ENCODE data around the gene MANF. TPM values are rescaled to one million over a fixed set of nuclear protein-coding genes. Genes with fewer than 3 reads are reported as not detected.

MANF gene
- total RNA-seq, 2 donors from 2014 or later: 42.6 to 48.5 TPM

DNA sequence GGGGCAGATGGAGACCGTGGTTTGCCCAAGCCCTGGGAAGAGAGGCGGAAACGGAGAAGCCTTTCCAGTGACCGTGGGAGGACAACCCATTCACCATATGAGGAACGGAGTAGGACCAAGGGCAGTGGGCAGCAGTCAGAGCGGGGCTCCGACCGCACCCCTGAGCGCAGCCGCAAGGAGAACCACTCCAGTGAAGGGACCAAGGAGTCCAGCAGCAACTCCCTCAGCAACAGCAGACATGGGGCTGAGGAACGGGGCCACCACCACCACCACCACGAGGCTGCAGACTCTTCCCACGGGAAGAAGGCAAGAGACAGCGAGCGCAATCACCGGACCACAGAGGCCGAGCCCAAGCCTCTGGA, 8.0 kb downstream of the MANF start:
- no peak overlapping the region for H3K27ac ChIP-seq
- H3K36me3 ChIP-seq: peaks cover 31% of the 10 kb centered on the region
- H3K9me3 ChIP-seq: no peaks in the 10 kb centered on the region
- no peak for DNase-seq (ENCODE audit: low spot score)
- no peak overlapping the region for H3K4me3 ChIP-seq
- H3K27me3 ChIP-seq (replicated peaks; ENCODE audit: insufficient read depth): no peaks in the 10 kb centered on the region
- TF ChIP-seq, protein P1, sequence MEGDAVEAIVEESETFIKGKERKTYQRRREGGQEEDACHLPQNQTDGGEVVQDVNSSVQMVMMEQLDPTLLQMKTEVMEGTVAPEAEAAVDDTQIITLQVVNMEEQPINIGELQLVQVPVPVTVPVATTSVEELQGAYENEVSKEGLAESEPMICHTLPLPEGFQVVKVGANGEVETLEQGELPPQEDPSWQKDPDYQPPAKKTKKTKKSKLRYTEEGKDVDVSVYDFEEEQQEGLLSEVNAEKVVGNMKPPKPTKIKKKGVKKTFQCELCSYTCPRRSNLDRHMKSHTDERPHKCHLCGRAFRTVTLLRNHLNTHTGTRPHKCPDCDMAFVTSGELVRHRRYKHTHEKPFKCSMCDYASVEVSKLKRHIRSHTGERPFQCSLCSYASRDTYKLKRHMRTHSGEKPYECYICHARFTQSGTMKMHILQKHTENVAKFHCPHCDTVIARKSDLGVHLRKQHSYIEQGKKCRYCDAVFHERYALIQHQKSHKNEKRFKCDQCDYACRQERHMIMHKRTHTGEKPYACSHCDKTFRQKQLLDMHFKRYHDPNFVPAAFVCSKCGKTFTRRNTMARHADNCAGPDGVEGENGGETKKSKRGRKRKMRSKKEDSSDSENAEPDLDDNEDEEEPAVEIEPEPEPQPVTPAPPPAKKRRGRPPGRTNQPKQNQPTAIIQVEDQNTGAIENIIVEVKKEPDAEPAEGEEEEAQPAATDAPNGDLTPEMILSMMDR (IDR thresholded peaks at IDR 0.05): no peak
- peaks cover 30 to 61% of the 10 kb centered on the region in 2 donors for H3K4me1 ChIP-seq (ENCODE audit: control insufficient read depth in 1 of 2, low read depth in 2 of 2)
- no peak for ATAC-seq (ENCODE audit: insufficient number of reproducible peaks, low FRiP score, low read depth)

DNA sequence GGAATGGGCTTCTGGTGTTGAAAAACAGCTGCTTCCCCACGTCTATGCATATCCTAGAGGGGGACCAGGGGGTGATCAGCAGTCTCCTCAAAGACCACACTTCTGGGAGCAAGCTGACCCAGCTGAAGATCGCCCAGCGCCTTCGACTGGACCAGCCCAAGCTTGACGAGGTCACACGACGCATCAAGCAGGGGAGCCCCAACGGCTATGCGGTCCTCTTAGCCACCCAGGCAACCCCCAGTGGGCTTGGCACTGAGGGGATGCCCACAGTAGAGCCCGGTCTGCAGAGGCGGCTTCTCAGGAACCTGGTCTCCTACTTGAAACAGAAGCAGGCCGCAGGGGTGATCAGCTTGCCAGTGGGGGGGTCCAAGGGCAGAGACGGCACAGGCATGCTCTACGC, 8.5 kb downstream of the MANF start:
- Histone ChIP-seq H3K4me3 (no peak overlapping the region), H3K9me3 (no peaks in the 10 kb centered on the region), H3K4me1 (ENCODE audit: control insufficient read depth in 1 of 2, low read depth in 2 of 2) (peaks cover 30 to 57% of the 10 kb centered on the region in 2 donors), H3K27ac (no peak overlapping the region), H3K27me3 (replicated peaks; ENCODE audit: insufficient read depth) (no peaks in the 10 kb centered on the region), H3K36me3 (peaks cover 33% of the 10 kb centered on the region)
- DNase-seq (ENCODE audit: low spot score): no peak
- ATAC-seq (ENCODE audit: insufficient number of reproducible peaks, low FRiP score, low read depth): no peak
- TF ChIP-seq, protein P1 (IDR thresholded peaks at IDR 0.05): no peak

DNA sequence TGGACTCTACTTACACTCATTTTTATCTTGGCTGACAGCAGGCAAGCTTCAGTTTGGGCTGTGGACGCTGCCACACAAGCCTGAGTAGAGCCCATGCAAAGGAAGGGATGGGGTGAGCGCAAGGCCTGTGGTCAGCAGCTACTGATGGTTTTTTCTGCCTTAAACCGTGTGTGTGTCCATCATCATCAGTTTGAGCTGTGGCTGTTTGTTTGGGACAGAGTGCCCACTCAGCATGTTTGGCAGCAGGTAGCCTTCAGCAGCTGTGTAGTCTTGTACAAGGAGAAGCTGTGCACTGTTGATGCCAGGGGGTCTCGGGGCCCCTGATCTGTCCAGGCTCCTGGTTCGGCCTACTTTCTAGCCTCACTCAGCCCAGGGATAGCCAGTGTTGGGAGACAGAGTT, 9.4 kb downstream of the MANF start:
- Histone ChIP-seq H3K4me1 (ENCODE audit: control insufficient read depth in 1 of 2, low read depth in 2 of 2) (peaks cover 30 to 57% of the 10 kb centered on the region in 2 donors), H3K9me3 (no peaks in the 10 kb centered on the region), H3K4me3 (no peak overlapping the region), H3K27me3 (replicated peaks; ENCODE audit: insufficient read depth) (no peaks in the 10 kb centered on the region), H3K36me3 (peaks cover 33% of the 10 kb centered on the region), H3K27ac (no peak overlapping the region)
- no peak for DNase-seq (ENCODE audit: low spot score)
- no peak for ATAC-seq (ENCODE audit: insufficient number of reproducible peaks, low FRiP score, low read depth)
- TF ChIP-seq, protein P1 (IDR thresholded peaks at IDR 0.05): no peak

DNA sequence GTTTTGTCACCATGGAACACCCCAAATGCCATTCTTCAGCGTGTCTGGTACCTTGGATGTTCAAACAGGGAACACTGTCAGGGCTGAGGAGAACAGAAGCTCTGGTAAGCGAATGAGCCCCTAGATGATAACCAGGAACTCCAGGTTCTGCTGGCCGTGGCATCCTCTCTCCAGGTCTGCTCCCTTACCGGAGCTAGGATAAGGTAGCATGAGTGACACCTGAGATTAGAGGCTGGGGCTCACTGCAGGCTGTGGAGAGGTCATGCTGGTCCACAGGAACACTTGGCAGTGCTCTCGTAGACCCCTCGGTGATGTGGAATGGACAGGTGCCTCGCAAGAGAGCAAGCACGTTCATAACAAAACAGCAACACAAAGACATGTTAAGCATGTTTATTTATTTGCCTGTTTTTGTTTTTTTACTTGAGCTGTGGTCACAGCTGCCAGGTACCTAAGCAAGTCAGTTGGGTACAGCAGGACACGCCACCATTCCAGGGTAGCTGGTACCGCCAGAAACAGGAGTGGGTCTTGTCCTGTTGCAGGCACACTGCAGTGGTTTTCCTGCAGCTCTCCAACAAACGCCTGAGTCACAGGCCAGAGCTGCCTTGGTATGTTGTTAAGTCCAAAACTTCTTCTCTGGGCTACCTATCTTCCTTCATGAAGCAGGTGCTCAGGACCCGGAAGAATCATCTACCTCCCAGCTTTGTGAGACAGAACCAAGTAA, 10.6 kb downstream of the MANF start:
- DNase-seq (ENCODE audit: low spot score) (no peak), ATAC-seq (ENCODE audit: insufficient number of reproducible peaks, low FRiP score, low read depth) (no peak)
- peaks cover 33% of the 10 kb centered on the region for H3K36me3 ChIP-seq
- TF ChIP-seq, protein P1 (IDR thresholded peaks at IDR 0.05): no peak
- H3K4me3 ChIP-seq: no peak overlapping the region
- H3K27me3 ChIP-seq (replicated peaks; ENCODE audit: insufficient read depth): no peaks in the 10 kb centered on the region
- H3K27ac ChIP-seq: no peak overlapping the region
- peaks cover 27 to 48% of the 10 kb centered on the region in 2 donors for H3K4me1 ChIP-seq (ENCODE audit: control insufficient read depth in 1 of 2, low read depth in 2 of 2)
- H3K9me3 ChIP-seq: no peaks in the 10 kb centered on the region

DNA sequence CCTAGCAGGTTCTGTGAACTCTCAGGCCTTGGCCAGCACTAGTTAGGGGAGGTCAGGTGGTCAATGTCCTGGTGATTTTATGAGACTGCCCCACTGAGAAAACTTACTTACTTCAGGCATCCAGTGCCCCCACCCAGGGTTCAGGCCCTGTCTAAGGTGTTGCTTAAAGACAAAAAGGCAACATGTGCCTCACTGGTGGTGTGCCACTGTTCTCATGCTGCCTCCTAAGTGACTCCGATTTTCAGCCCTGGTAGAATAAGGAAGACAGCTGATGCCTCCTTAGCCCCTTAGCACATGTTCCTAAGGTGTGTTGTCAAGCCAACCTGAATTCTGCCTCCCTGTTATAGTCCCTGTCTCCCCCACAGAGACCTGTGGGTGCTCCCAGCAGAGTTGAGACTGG, 11.3 kb downstream of the MANF start:
- H3K4me1 ChIP-seq (ENCODE audit: control insufficient read depth in 1 of 2, low read depth in 2 of 2): peaks cover 25 to 46% of the 10 kb centered on the region in 2 donors
- H3K27me3 ChIP-seq (replicated peaks; ENCODE audit: insufficient read depth): no peaks in the 10 kb centered on the region
- no peak overlapping the region for H3K27ac ChIP-seq
- DNase-seq (ENCODE audit: low spot score) (no peak), ATAC-seq (ENCODE audit: insufficient number of reproducible peaks, low FRiP score, low read depth) (no peak)
- peaks cover 33% of the 10 kb centered on the region for H3K36me3 ChIP-seq
- TF ChIP-seq, protein P1 (IDR thresholded peaks at IDR 0.05): no peak
- no peaks in the 10 kb centered on the region for H3K9me3 ChIP-seq
- H3K4me3 ChIP-seq: no peak overlapping the region
